CD4-positive, alpha-beta T cell treated with Interleukin-17A for 1 hour (primary cell): ENCODE results near the gene KPNB1.

ENCODE experiments used
- DNase-seq: peaks from one replicate; pipeline ENCODE4 v3.0.0-alpha.2; 2020

KPNB1 gene

DNA sequence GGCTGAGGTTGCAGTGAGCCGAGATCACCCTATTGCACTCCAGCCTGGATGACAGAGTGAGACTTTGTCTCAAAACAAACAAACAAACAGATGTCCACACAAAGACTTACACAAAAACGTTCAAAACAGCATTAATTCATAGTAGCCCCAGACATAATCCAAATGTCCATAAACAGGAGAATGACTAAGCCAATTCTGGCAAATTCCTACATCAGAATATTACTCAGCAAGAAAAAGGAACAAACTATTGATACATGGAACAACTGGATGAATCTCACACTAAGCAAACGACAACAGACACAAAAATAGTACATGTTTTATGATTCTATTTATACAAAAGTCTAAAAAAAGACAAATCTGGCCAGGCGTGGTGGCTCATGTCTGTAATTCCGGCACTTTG lies 10.8 kb upstream of the KPNB1 start:
- no peak for DNase-seq

DNA sequence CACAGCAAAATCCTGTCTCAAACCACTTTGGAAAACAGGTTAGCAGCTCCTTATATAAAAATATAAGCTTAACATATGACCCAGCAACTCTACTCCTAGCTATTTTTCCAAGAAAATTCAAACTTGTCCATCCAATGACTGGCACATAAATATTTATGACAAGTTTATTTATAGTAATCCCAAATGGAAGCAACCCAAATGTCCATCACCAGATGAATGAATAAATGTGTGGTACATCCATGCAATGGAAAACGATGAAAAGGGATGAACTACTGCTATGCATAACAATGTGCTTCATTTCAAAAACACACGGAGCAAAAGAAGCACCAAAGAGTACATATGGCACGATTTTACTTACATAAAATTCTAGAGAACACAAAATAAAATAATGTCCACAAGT lies 9.6 kb upstream of the KPNB1 start:
- no peak for DNase-seq

DNA sequence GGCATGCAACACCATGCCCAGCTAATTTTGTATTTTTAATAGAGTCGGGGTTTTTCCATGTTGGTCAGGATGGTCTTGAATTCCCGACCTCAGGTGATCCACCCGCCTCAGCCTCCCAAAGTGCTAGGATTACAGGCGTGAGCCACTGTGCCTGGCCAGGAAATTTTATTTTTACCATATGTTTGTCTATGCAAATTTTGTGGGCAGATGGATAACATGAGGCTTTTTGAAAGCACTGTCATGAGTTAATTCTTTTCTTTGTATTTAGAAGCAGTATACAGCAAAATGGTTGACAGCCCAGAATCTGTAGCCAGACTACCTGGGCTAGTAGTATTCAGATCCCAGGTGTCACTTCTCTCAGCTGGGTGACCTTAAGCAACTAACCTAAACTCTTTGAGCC lies 8.5 kb upstream of the KPNB1 start:
- DNase-seq: no peak

DNA sequence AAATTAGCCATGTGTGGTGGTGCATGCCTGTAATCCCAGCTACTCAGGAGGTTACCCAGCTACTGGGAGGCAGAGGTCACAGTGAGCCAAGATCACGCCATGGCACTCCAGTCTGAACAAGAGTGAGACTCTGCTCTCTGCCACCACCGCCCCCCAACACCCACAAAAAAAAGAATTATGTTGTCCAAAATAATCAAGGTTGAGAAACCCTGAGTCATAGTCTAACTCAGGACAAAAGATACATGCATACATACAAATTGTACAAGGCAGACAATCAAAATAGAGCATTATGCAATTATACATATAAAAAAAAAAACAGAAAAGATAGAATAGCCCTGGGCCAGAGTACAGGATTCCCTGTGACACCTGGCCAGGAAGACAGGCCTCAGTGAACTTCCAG lies 6.6 kb upstream of the KPNB1 start:
- no peak for DNase-seq

DNA sequence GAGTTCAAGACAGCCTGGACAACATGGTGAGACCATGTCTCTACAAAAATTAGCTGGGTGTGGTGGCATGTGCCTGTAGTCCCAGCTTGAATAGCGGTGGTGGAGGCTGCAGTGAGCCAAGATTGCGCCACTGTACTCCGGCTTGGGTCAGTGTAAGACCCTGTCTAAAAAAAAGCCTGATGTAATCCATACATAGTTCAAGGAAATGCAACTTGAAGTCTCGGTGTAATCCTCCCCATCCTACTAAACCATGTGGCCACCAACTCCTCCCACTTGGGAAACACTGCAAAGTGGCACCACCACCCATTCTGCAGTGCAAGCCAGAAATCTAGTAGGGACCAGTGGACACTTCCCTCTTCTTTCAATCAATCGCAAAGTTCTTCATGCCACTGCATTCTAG lies 5.4 kb upstream of the KPNB1 start:
- no peak for DNase-seq

DNA sequence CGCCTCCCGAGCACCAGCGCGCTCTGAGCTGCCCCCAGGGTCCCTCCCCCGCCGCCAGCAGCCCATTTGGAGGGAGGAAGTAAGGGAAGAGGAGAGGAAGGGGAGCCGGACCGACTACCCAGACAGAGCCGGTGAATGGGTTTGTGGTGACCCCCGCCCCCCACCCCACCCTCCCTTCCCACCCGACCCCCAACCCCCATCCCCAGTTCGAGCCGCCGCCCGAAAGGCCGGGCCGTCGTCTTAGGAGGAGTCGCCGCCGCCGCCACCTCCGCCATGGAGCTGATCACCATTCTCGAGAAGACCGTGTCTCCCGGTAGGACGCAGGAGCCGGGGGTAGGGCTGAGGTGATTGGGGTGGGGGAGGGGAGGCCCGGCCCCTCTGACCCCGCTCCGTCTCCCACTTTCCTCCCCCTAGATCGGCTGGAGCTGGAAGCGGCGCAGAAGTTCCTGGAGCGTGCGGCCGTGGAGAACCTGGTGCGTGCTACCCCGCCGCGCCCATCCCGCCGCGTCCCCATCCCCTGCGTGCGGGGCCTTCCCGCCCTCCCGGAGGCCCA lies 329 bp downstream of the KPNB1 start:
- no peak for DNase-seq

DNA sequence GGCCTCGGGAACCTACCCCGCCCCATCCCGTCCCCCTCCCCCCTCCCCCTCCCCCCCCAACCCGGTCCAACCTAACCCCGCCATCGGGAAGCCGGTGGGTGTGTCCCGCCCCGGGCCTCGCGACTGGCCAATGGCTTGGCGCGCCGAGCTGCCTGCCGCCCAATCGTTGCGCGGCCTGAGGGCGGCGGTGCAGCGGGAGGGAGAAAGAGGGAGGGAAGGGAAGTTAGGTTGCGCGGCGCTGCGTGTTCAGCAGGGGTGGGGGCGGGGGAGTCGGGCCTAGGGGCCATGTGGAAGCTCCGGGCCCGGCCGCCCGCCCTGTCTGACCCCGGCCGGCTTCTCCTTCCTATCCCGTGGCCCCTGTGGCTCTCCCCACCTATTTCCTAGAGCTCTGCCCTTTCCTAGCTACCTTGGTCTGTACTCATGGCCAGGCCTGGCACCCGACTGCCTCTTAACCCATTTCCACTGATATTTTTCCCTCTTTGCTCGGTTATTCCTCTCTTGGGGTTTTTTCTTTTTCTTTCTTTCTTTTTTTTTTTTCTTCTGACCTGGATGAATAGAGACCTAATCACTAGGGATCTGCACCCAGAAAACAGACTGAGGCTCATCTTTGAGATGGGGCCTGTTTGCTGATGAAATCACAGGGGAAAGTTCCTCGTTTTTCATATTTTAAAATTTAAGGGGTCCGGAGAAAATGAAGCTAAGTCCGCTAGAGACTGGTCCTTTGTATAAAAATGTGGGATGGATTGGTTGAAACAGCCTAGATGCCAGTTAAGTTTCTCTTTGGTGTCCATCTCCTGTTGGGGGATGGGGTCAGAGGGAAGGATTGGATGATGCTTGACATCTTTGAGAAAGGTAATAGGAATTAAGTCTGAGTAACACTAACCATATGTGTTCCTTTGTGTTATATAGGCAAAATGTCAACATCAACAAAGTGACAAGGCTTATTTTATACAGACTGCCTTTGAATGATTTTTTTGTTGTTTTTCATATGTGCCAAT lies 1.1 kb downstream of the KPNB1 start:
- peak; percentile 94 for DNase-seq

DNA sequence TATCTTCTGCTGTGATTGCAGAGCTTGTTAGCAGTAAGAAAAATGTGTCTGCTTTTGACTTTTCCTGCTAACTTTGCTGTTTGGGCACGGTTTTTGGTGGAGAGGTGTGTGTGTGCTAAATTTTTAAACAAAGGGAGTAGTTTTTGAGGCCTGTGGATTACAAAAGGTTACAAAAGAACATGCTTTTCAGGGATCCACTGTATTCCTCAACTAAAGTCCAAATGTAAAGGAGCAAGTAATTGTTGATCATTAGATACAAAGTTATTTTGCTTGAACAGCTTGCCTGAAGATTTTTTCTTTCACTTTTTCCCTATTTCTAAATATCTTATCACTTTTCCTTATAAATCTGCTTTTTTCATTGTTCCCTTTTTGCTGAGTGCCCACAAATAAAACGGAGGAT lies 2.0 kb downstream of the KPNB1 start:
- DNase-seq: no peak

DNA sequence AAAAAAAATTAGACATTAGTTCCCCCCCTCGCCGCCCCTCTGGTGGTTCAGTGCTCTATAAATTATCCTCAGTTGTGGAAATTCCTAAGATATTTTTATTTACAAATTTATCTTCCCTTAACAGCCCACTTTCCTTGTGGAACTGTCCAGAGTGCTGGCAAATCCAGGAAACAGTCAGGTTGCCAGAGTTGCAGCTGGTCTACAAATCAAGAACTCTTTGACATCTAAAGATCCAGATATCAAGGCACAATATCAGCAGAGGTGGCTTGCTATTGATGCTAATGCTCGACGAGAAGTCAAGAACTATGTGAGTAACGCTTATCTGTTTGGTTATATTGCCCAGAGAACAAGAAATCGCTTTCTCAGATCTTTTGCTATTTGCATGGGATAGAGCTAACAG lies 2.9 kb downstream of the KPNB1 start:
- no peak for DNase-seq

DNA sequence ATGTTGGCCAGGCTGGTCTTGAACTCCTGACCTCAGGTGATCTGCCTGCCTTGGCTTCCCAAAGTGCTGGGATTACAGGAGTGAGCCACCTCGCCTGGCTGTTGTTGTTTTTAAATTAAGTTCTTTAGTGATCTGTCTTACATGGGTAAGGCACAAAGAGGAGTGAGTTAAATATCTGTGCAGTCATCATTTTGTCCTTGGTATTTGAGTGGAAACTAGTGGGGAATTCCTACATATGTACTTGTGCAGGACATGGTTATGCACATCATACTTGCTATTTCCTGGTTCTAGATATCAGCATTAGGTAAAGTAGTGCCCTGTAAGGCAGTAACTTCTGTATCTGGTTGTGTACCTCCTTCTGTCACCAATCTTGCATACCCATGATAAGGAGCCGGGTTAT lies 3.7 kb downstream of the KPNB1 start:
- no peak for DNase-seq

DNA sequence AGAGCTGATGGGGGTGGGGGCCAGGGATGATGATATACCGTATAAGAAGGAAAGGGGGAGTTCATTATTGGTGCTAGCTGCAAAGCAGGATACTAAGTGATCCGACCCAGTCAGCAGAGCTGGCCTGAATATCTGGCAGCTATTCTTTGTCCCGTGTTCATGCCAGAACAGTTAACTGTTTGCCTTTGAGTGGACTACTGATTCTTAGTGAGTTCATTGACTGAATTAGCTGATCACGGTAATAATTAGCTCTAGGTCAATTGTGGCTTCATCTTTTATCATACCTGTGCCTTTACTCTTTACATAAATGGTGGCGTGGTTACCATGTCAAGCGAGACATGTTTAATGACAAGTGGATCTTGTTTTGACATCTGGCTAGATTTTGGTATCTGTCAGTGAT lies 5.3 kb downstream of the KPNB1 start:
- no peak for DNase-seq

DNA sequence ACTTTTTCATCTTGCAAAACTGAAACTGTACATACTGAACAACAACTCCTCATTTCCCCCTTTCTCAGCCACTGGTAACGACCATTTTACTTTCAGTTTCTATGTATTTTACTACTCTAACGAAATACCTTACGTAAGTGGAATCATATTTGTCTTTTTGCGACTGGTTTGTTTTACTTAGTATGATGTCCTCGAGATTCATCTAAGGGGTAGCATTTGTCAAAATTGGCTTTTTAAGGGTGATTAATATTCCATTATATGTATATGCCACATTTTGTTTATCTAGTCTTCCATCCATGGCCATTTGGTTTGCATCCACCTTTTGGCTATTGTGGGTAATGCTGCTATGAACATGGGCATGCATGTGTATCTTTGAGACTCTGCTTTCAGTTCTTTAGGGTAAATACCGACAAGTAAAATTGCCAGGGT lies 10.4 kb downstream of the KPNB1 start:
- DNase-seq: peak; percentile 69

DNA sequence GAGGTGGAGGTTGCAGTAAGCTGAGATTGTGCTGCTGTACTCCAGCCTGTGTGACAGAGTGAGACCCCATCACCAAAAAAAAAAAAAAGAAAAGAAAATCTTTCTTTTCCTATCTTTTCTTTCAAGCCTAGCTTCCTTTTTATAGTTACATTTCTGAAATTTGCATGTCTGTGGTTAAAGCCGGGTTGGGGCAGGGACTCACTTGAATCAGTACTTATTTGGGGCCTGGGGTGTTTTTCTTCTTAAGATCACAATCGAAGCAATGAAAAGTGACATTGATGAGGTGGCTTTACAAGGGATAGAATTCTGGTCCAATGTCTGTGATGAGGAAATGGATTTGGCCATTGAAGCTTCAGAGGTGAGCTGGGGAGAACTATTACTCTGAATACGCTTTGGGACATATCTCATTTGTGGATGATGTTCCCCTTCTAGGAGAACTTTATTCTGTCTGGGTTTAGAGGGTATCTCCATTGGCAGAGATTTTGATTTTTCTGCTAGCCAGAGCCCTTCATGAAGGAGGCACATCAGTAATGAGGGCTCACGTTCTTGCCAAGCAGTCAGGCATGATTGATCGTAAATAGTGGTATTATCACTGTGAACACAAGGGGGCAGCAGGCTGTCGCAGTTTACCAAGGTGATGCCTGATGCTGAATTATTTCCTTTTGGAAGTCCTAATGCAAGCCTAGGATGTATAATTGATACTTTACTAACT lies 14.3 kb downstream of the KPNB1 start:
- DNase-seq: peak; percentile 84

DNA sequence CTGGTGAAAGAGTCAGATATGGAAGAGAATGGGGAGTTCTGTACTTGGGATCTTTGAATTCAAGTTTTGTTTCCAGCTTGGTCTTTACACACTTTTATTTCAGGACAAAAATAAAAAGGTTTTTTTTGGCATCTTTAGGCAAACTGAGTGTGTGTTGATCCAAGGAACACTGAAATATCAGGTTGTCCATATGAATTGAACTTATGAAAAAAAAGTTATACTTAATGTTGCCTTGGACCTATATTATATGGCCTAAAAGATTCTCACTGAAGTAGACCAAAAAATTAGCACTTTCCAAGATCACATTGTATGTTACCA lies 14.9 kb downstream of the KPNB1 start:
- DNase-seq: no peak

DNA sequence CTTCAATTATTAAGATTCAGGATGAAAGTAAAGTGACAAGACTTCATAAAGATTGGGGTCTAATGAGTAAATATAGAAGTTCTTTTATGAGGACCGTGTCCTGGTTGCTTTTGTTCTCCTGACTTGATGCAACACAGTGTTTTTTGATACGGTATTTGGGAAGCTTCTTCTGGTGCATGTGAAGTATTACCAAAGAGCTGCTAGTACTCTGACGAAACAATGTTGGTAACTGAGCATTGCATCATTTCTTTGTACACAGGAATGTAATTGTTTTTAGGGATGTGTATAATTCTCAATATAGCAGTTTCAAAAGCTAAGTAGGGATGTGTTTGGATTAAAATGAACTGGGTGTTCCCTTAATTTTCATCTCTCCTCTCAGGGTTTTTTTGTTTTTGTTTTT lies 15.9 kb downstream of the KPNB1 start:
- no peak for DNase-seq

DNA sequence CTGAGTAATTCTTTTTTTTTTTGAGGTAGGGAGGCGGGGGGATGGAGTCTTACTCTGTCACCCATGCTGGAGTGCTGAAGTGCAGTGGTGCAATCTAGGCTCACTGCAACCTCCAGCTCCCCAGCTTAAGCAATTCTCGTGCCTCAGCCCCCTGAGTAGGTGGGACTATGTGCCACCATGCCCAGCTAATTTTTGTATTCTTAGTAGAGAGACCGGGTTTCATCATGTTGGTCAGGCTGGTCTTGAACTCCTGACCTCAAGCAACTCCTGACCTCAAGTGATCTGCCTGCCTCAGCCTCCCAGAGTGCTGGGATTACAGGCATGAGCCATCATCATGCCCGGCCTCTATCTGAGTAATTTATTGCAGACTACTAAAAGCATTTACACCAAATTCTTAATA lies 19.4 kb downstream of the KPNB1 start:
- DNase-seq: no peak

DNA sequence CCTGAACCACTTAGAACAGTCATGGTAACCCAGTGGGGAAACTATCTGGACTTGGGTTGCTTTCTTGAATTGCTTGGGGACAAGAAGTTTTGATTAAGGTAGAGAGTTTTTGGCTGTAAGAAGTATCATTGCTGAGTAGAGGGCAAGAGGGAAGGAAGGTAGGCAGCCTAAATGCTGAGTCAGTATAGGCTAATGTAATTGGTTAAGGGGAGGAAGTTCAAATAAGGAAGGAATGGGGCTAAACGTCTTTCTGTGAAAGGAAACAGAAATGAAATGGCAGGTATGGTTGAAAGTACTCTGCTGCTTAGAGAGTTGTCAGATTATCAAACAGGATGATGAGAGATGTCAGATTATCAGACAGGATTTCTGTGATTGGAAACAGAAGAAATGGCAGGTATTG lies 20.3 kb downstream of the KPNB1 start:
- DNase-seq: no peak

DNA sequence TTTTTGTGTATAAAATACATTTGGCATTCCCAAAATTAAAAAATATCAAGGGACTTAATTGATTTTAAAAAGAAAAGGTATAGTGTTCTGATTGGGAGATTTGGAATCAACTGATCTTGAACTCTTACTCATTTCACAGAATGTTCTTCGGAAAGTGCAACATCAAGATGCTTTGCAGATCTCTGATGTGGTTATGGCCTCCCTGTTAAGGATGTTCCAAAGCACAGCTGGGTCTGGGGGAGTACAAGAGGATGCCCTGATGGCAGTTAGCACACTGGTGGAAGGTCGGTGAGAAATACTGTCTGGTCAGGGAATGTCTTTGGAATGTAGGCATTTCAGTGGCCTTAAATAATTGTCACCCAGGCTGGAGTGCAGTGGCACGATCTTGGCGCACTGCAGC lies 24.8 kb downstream of the KPNB1 start:
- no peak for DNase-seq

DNA sequence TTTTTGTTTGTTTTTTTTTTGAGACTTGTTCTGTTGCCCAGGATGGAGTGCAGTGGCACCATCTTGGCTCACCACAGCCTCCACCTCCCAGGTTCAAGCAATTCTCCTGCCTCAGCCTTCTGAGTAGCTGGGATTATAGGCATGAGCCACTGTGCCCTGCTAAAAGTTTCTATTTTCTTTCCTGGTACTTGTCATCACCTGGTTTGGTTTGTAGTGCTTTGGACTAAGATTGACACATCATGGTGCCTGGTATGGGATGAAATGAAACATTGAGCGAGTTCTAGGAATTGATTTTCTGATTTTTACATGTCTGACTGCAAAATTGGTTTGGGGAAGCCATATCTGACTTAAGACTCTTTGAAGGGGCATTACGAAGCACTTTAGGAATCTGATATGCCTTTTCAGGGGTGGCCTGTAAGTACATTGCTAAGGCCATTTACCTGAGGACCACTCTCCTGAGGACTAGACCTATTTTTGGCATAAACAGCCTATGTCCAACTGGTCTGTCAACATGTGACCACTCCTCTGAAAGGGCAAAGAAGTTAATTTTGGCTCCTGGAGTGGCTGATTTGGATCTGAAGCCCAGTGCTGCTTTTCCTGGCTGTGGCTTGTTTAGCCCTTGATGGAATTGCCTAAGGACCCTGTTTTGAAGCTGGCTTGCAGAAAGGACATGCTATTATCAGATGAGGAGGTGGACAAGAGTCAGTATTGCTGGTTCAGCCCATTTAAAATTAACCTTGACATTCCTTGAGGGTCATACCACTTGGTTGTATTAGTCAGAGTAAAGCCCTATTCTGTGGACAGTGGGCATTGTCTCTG lies 25.9 kb downstream of the KPNB1 start:
- DNase-seq: no peak

DNA sequence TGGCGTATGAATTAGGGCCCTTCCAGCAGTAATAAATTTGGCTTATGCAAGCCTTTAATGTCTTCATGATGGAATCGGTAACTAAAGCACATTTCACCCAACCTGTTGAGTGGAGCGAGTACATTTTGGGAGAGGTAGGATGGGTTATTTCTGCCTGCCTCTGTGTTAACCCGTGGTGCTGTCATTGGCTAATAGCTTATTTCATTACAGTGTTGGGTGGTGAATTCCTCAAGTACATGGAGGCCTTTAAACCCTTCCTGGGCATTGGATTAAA lies 26.4 kb downstream of the KPNB1 start:
- DNase-seq: no peak

DNA sequence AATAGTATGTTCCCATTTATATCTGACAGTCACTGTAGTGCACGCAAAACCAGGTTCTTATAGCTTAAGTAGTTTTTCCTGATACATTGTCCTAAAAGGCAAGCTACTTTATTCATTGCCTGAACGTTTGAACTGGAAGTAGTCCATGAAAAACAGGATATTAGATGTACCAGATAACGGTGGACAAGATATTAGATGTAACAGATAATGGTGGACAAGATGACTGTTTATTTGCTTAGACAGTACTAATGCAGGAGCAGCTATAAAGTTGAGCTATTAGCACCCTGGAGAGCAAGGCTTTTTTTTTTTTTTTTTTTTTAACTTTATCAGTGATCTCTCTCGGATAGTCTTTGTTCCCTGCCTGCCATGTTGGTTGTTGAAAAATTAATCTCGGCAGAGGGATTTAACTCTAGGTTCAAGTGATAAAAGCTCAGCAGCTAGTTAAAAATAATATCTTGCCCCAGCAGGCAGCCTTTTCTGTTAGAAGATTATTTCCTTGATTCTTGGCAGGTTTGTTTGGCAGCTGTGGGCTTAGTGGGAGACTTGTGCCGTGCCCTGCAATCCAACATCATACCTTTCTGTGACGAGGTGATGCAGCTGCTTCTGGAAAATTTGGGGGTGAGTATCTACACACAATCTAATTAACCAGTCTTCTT lies 26.9 kb downstream of the KPNB1 start:
- no peak for DNase-seq

DNA sequence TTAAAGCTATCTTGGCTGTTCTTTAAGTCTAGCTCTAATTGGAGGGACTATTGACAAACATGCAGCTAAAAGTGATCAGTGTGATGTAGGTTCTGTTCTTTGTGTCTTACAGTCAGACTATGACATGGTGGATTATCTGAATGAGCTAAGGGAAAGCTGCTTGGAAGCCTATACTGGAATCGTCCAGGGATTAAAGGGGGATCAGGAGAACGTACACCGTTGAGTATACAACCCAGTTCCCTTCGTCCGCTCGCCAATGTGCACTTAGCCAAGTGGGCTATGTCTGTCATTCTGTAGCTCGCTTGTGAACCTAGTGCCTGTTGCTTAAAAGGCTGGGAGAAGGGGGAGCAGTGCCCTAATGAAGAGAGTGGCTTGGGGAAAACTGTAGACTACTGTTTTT lies 28.5 kb downstream of the KPNB1 start:
- DNase-seq: no peak

DNA sequence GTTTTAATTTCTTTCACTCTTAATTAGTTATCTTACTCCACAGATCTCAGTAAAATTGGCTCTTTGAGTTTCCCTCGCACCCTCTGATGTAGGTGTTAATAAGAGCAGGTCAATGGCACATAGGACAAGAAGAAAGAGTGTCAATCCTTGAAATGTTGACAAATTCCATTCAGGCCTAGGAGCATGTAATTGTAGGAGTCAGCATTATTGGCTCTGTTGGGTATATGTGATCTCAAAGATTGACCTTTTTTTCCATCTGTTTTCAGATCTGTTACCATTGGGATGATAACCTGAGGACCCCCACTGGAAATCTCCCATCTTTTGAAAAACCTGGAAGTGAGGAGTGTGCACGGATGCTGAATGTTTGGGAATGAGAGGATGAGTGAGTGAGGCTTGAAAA lies 32.4 kb downstream of the KPNB1 start:
- DNase-seq: no peak
